ENCODE data around the gene TBC1D20. TPM values are rescaled to one million over a fixed set of nuclear protein-coding genes. Genes with fewer than 3 reads are reported as not detected.

Gene TBC1D20
- total RNA-seq, result 33.3 and 34.2 TPM in 2 replicates

GRCh38 chr20:462199-462991 lies at the start of gene TBC1D20:
TSS of gene TBC1D20 (minus strand) at chr20:462533. CDS start at chr20:462405, 128 bp downstream.

GRCh38 chr20:407953-408842 lies 54.1 kb downstream of the TBC1D20 start, which contains the start of gene RBCK1:
TSS of gene RBCK1 (plus strand) at chr20:408299. CDS start at chr20:408758, 459 bp downstream.

Small RNAs within 50 kb of the gene (small RNA-seq; reads per million reads assigned to genes)
- not detected for gene RF00019

Other genes starting within 250 kb of the TBC1D20 start
- not detected in 2 replicates for gene DEFB129, start 235.3 kb downstream of the TBC1D20 start, total RNA-seq
- gene DEFB132, start 204.8 kb downstream of the TBC1D20 start, total RNA-seq, result not detected in 2 replicates
- 2.9 and 4.8 TPM in 2 replicates for gene C20orf96, start 171.8 kb downstream of the TBC1D20 start, total RNA-seq
- gene ZCCHC3, start 165.0 kb downstream of the TBC1D20 start, total RNA-seq, result 11.4 and 13.7 TPM in 2 replicates
- 7.0 and 8.5 TPM in 2 replicates for gene SOX12, start 137.0 kb downstream of the TBC1D20 start, total RNA-seq
- gene NRSN2, start 115.4 kb downstream of the TBC1D20 start, total RNA-seq, result 24.0 and 57.5 TPM in 2 replicates
- gene TRIB3, start 81.8 kb downstream of the TBC1D20 start, total RNA-seq, result 61.1 and 63.4 TPM in 2 replicates
- 61.2 and 93.7 TPM in 2 replicates for gene RBCK1, start 54.2 kb downstream of the TBC1D20 start, total RNA-seq
- 118 and 171 TPM in 2 replicates for gene CSNK2A1, start 81.3 kb upstream of the TBC1D20 start, total RNA-seq
- 0.57 and 0.65 TPM in 2 replicates for gene TCF15, start 147.8 kb upstream of the TBC1D20 start, total RNA-seq
- gene SRXN1, start 190.7 kb upstream of the TBC1D20 start, total RNA-seq, result 43.9 and 52.3 TPM in 2 replicates
- not detected in 2 replicates for gene SCRT2, start 213.3 kb upstream of the TBC1D20 start, total RNA-seq